Measurements from ENCODE around the gene RBCK1.

The RBCK1 gene

DNA sequence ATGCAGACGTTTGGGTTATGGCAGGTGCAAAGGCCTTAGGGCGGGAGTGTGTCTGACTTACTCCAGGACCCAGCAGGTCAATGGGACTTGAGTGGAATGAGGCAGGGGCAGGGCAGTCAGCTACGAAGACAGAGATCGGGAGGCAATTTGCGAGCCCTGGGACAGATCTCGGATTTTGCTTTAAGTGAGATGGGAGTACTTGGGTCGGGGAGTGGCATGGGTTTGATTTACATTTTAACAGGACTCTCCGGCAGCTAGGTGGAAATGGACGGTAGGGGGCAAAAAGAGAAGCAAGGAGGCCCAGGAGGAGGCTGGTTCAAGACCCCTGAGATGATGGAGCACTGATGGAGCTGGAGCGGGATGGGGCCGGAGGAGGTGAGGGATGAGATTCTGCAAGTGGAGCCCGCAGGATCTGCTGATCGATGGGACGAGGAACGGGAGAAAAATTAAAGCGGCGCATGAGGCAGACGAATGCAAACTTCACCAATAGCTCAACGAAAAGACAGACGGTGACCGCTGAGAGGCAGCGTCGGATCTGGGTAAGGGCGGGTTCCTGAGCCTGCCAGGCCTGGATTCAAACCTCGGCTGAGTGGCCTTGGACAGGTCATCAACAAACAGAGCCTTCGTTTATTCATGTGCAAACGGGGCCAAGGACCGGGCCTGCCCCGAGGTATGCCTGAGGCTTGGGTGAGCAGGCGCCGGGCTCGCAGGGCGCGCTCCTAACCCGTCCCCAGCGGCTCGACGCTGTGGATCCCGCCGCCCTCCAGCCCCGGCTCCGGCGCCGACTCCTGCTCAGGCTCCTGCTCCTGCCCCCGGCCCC lies 756 bp upstream of the RBCK1 start:
- Histone ChIP-seq H3K79me2 (ENCODE audit: insufficient read depth, low read length) (peaks cover 13% of the 10 kb centered on the region; the same call in 1 of the 2 replicates), H3K36me3 (ENCODE audit: insufficient read depth, low read length) (peaks cover 28% of the 10 kb centered on the region), H3F3A (ENCODE audit: insufficient read depth, low read length) (no peaks in the 10 kb centered on the region), H3K27me3 (ENCODE audit: insufficient read depth, low read length) (no peaks in the 10 kb centered on the region), H3K4me1 (ENCODE audit: insufficient read depth, low read length, severe bottlenecking) (peaks cover 31% of the 10 kb centered on the region), H3K9ac (ENCODE audit: low read length) (peak overlapping the region; percentile 48), H3K4me2 (ENCODE audit: low read length) (peak overlapping the region; percentile 63), H3K9me2 (ENCODE audit: low read depth, low read length) (no peaks in the 10 kb centered on the region), H2AFZ (ENCODE audit: low read length) (no peak overlapping the region), H3K9me3 (ENCODE audit: low read length) (peaks cover 5% of the 10 kb centered on the region; the same call in 1 of the 2 replicates), H3K4me3 (ENCODE audit: low read depth, low read length, poor library complexity, severe bottlenecking) (peak overlapping the region; percentile 97), H4K20me1 (ENCODE audit: insufficient read depth, low read length) (no peaks in the 10 kb centered on the region), H3K27ac (ENCODE audit: low read depth, low read length, poor library complexity, severe bottlenecking) (peak overlapping the region; percentile 57)
- no peak for TF ChIP-seq EZH2 (IDR thresholded peaks at IDR 0.05; ENCODE audit: borderline replicate concordance, low read length)
- TF ChIP-seq, protein P1, sequence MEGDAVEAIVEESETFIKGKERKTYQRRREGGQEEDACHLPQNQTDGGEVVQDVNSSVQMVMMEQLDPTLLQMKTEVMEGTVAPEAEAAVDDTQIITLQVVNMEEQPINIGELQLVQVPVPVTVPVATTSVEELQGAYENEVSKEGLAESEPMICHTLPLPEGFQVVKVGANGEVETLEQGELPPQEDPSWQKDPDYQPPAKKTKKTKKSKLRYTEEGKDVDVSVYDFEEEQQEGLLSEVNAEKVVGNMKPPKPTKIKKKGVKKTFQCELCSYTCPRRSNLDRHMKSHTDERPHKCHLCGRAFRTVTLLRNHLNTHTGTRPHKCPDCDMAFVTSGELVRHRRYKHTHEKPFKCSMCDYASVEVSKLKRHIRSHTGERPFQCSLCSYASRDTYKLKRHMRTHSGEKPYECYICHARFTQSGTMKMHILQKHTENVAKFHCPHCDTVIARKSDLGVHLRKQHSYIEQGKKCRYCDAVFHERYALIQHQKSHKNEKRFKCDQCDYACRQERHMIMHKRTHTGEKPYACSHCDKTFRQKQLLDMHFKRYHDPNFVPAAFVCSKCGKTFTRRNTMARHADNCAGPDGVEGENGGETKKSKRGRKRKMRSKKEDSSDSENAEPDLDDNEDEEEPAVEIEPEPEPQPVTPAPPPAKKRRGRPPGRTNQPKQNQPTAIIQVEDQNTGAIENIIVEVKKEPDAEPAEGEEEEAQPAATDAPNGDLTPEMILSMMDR (IDR thresholded peaks at IDR 0.05; ENCODE audit: low read length) = peak; percentile 69

- no peaks in the 10 kb centered on the region for H3F3A ChIP-seq (ENCODE audit: insufficient read depth, low read length)
- peaks cover 14% of the 10 kb centered on the region; the same call in 1 of the 2 replicates for H3K79me2 ChIP-seq (ENCODE audit: insufficient read depth, low read length)
- peak overlapping the region; percentile 96 for H3K4me2 ChIP-seq (ENCODE audit: low read length)
- peak overlapping the region; percentile 94 for H3K9ac ChIP-seq (ENCODE audit: low read length)
- no peaks in the 10 kb centered on the region for H4K20me1 ChIP-seq (ENCODE audit: insufficient read depth, low read length)
- no peak overlapping the region for H2AFZ ChIP-seq (ENCODE audit: low read length)
- H3K36me3 ChIP-seq (ENCODE audit: insufficient read depth, low read length) = peaks cover 43% of the 10 kb centered on the region
- no peak for TF ChIP-seq EZH2 (IDR thresholded peaks at IDR 0.05; ENCODE audit: borderline replicate concordance, low read length)
- TF ChIP-seq, protein P1 (IDR thresholded peaks at IDR 0.05; ENCODE audit: low read length) = no peak
- peak overlapping the region; percentile 97 for H3K4me3 ChIP-seq (ENCODE audit: low read depth, low read length, poor library complexity, severe bottlenecking)
- H3K27me3 ChIP-seq (ENCODE audit: insufficient read depth, low read length) = no peaks in the 10 kb centered on the region
- H3K27ac ChIP-seq (ENCODE audit: low read depth, low read length, poor library complexity, severe bottlenecking) = peak overlapping the region; percentile 53
- peaks cover 27% of the 10 kb centered on the region for H3K4me1 ChIP-seq (ENCODE audit: insufficient read depth, low read length, severe bottlenecking)
- peaks cover 5% of the 10 kb centered on the region; the same call in 1 of the 2 replicates for H3K9me3 ChIP-seq (ENCODE audit: low read length)
- H3K9me2 ChIP-seq (ENCODE audit: low read depth, low read length) = no peaks in the 10 kb centered on the region
Observed at GRCh38 chr20:408843-409696, 971 bp downstream of the RBCK1 start.

GRCh38 chr20:409697-410559 lies 1.8 kb downstream of the RBCK1 start:
- Histone ChIP-seq H3K27ac (ENCODE audit: low read depth, low read length, poor library complexity, severe bottlenecking) (peak overlapping the region; percentile 53), H3K4me1 (ENCODE audit: insufficient read depth, low read length, severe bottlenecking) (peaks cover 27% of the 10 kb centered on the region), H3K4me2 (ENCODE audit: low read length) (peak overlapping the region; percentile 96), H3K4me3 (ENCODE audit: low read depth, low read length, poor library complexity, severe bottlenecking) (peak overlapping the region; percentile 97), H2AFZ (ENCODE audit: low read length) (no peak overlapping the region), H3K9me2 (ENCODE audit: low read depth, low read length) (no peaks in the 10 kb centered on the region), H3K27me3 (ENCODE audit: insufficient read depth, low read length) (no peaks in the 10 kb centered on the region), H3K9ac (ENCODE audit: low read length) (peak overlapping the region; percentile 94), H4K20me1 (ENCODE audit: insufficient read depth, low read length) (no peaks in the 10 kb centered on the region), H3K9me3 (ENCODE audit: low read length) (peaks cover 5% of the 10 kb centered on the region; the same call in 1 of the 2 replicates), H3F3A (ENCODE audit: insufficient read depth, low read length) (no peaks in the 10 kb centered on the region), H3K79me2 (ENCODE audit: insufficient read depth, low read length) (peaks cover 22% of the 10 kb centered on the region; the same call in 1 of the 2 replicates), H3K36me3 (ENCODE audit: insufficient read depth, low read length) (peaks cover 43% of the 10 kb centered on the region)
- TF ChIP-seq, protein P1 (IDR thresholded peaks at IDR 0.05; ENCODE audit: low read length) = no peak
- no peak for TF ChIP-seq EZH2 (IDR thresholded peaks at IDR 0.05; ENCODE audit: borderline replicate concordance, low read length)
